ENCODE measurements around the gene MAST2. TPM values are rescaled to one million over a fixed set of nuclear protein-coding genes. Genes with fewer than 3 reads are reported as not detected.

Gene MAST2
- total and polyA plus RNA-seq, 4 donors: 12.4 to 68.5 (median 49.7) TPM

GRCh38 chr1:46057781-46058180 lies 254.4 kb downstream of the MAST2 start:
- H3K4me3 ChIP-seq (ENCODE audit: low read length in 2 of 2): no peak overlapping the region
- no peak overlapping the region for H3K27ac ChIP-seq (ENCODE audit: low read depth in 1 of 2, low read length in 2 of 2)
- intact Hi-C loops (cut with DNase I): no loop called here
- 97 to 100% methylated on average over 3 of the region's 3 CpGs for whole genome bisulfite sequencing, 2 donors
- H3K27me3 ChIP-seq (ENCODE audit: control insufficient read depth in 1 of 2, insufficient read depth in 2 of 2, low read length in 1 of 2): no peaks in the 10 kb centered on the region
- H3K36me3 ChIP-seq (ENCODE audit: control insufficient read depth in 1 of 2, insufficient read depth in 2 of 2, low read length in 1 of 2): no peaks in the 10 kb centered on the region
- no peak for ATAC-seq (ENCODE audit: low FRiP score)
- no peak for DNase-seq
- no peaks in the 10 kb centered on the region for H3K9me3 ChIP-seq (ENCODE audit: control insufficient read depth, low read length)
- no peaks in the 10 kb centered on the region for H3K4me1 ChIP-seq (ENCODE audit: control insufficient read depth in 1 of 2, insufficient read depth in 2 of 2, low read length in 2 of 2)

- Histone ChIP-seq H3K4me3 (ENCODE audit: low read length in 2 of 2) (no peak overlapping the region), H3K9me3 (ENCODE audit: control insufficient read depth, low read length) (no peaks in the 10 kb centered on the region), H3K36me3 (ENCODE audit: control insufficient read depth in 1 of 2, insufficient read depth in 2 of 2, low read length in 1 of 2) (no peaks in the 10 kb centered on the region), H3K27me3 (ENCODE audit: control insufficient read depth in 1 of 2, insufficient read depth in 2 of 2, low read length in 1 of 2) (no peaks in the 10 kb centered on the region), H3K4me1 (ENCODE audit: control insufficient read depth in 1 of 2, insufficient read depth in 2 of 2, low read length in 2 of 2) (no peaks in the 10 kb centered on the region), H3K27ac (ENCODE audit: low read depth in 1 of 2, low read length in 2 of 2) (no peak overlapping the region)
- DNase-seq (no peak), ATAC-seq (ENCODE audit: low FRiP score) (no peak)
- intact Hi-C loops (cut with DNase I): no loop called here
- WGBS, 2 donors: 95 to 97% methylated on average over 5 of the region's 5 CpGs
Measured at GRCh38 chr1:46058936-46059335, 255.5 kb downstream of the MAST2 start.

- Histone ChIP-seq H3K9me3 (ENCODE audit: control insufficient read depth, low read length) (no peaks in the 10 kb centered on the region), H3K4me1 (ENCODE audit: control insufficient read depth in 1 of 2, insufficient read depth in 2 of 2, low read length in 2 of 2) (no peaks in the 10 kb centered on the region), H3K36me3 (ENCODE audit: control insufficient read depth in 1 of 2, insufficient read depth in 2 of 2, low read length in 1 of 2) (no peaks in the 10 kb centered on the region), H3K27ac (ENCODE audit: low read depth in 1 of 2, low read length in 2 of 2) (no peak overlapping the region), H3K4me3 (ENCODE audit: low read length in 2 of 2) (no peak overlapping the region), H3K27me3 (ENCODE audit: control insufficient read depth in 1 of 2, insufficient read depth in 2 of 2, low read length in 1 of 2) (no peaks in the 10 kb centered on the region)
- WGBS, 2 donors: 64 to 80% methylated on average over 3 of the region's 3 CpGs
- intact Hi-C loops (cut with DNase I): no loop called here
- ATAC-seq (ENCODE audit: low FRiP score) (no peak), DNase-seq (no peak)
Measured at GRCh38 chr1:46061146-46061545, 257.7 kb downstream of the MAST2 start.

GRCh38 chr1:46062651-46063319 lies 259.4 kb downstream of the MAST2 start:
- H3K27ac ChIP-seq (ENCODE audit: low read depth in 1 of 2, low read length in 2 of 2): no peak overlapping the region
- no peak overlapping the region for H3K4me3 ChIP-seq (ENCODE audit: low read length in 2 of 2)
- H3K36me3 ChIP-seq (ENCODE audit: control insufficient read depth in 1 of 2, insufficient read depth in 2 of 2, low read length in 1 of 2): no peaks in the 10 kb centered on the region
- H3K4me1 ChIP-seq (ENCODE audit: control insufficient read depth in 1 of 2, insufficient read depth in 2 of 2, low read length in 2 of 2): no peaks in the 10 kb centered on the region
- WGBS, 2 donors: 88 to 91% methylated on average over 4 of the region's 4 CpGs
- DNase-seq: no peak
- intact Hi-C loops (cut with DNase I): no loop called here
- no peak for ATAC-seq (ENCODE audit: low FRiP score)
- H3K9me3 ChIP-seq (ENCODE audit: control insufficient read depth, low read length): no peaks in the 10 kb centered on the region
- H3K27me3 ChIP-seq (ENCODE audit: control insufficient read depth in 1 of 2, insufficient read depth in 2 of 2, low read length in 1 of 2): no peaks in the 10 kb centered on the region

- no peak for DNase-seq
- no peak for ATAC-seq (ENCODE audit: low FRiP score)
- no peaks in the 10 kb centered on the region for H3K36me3 ChIP-seq (ENCODE audit: control insufficient read depth in 1 of 2, insufficient read depth in 2 of 2, low read length in 1 of 2)
- intact Hi-C loops (cut with DNase I): no loop called here
- no peak overlapping the region for H3K4me3 ChIP-seq (ENCODE audit: low read length in 2 of 2)
- H3K27ac ChIP-seq (ENCODE audit: low read depth in 1 of 2, low read length in 2 of 2): no peak overlapping the region
- H3K9me3 ChIP-seq (ENCODE audit: control insufficient read depth, low read length): no peaks in the 10 kb centered on the region
- no peaks in the 10 kb centered on the region for H3K27me3 ChIP-seq (ENCODE audit: control insufficient read depth in 1 of 2, insufficient read depth in 2 of 2, low read length in 1 of 2)
- H3K4me1 ChIP-seq (ENCODE audit: control insufficient read depth in 1 of 2, insufficient read depth in 2 of 2, low read length in 2 of 2): no peaks in the 10 kb centered on the region
- WGBS, 2 donors: 88% methylated on average over 1 of the region's 1 CpG
Measured at GRCh38 chr1:46064708-46065107, 261.3 kb downstream of the MAST2 start.

GRCh38 chr1:46065405-46065804 lies 262.0 kb downstream of the MAST2 start:
- ATAC-seq (ENCODE audit: low FRiP score) (no peak), DNase-seq (no peak)
- Histone ChIP-seq H3K9me3 (ENCODE audit: control insufficient read depth, low read length) (no peaks in the 10 kb centered on the region), H3K27me3 (ENCODE audit: control insufficient read depth in 1 of 2, insufficient read depth in 2 of 2, low read length in 1 of 2) (no peaks in the 10 kb centered on the region), H3K4me1 (ENCODE audit: control insufficient read depth in 1 of 2, insufficient read depth in 2 of 2, low read length in 2 of 2) (no peaks in the 10 kb centered on the region), H3K36me3 (ENCODE audit: control insufficient read depth in 1 of 2, insufficient read depth in 2 of 2, low read length in 1 of 2) (no peaks in the 10 kb centered on the region), H3K4me3 (ENCODE audit: low read length in 2 of 2) (no peak overlapping the region), H3K27ac (ENCODE audit: low read depth in 1 of 2, low read length in 2 of 2) (no peak overlapping the region)
- intact Hi-C loops (cut with DNase I): no loop called here

- H3K9me3 ChIP-seq (ENCODE audit: control insufficient read depth, low read length): no peaks in the 10 kb centered on the region
- no peaks in the 10 kb centered on the region for H3K27me3 ChIP-seq (ENCODE audit: control insufficient read depth in 1 of 2, insufficient read depth in 2 of 2, low read length in 1 of 2)
- H3K4me1 ChIP-seq (ENCODE audit: control insufficient read depth in 1 of 2, insufficient read depth in 2 of 2, low read length in 2 of 2): no peaks in the 10 kb centered on the region
- H3K36me3 ChIP-seq (ENCODE audit: control insufficient read depth in 1 of 2, insufficient read depth in 2 of 2, low read length in 1 of 2): no peaks in the 10 kb centered on the region
- DNase-seq: no peak
- no peak for ATAC-seq (ENCODE audit: low FRiP score)
- intact Hi-C loops (cut with DNase I): no loop called here
- no peak overlapping the region for H3K4me3 ChIP-seq (ENCODE audit: low read length in 2 of 2)
- WGBS, 2 donors: 94 to 95% methylated on average over 1 of the region's 1 CpG
- H3K27ac ChIP-seq (ENCODE audit: low read depth in 1 of 2, low read length in 2 of 2): no peak overlapping the region
Measured at GRCh38 chr1:46067652-46068051, 264.2 kb downstream of the MAST2 start.

- no peaks in the 10 kb centered on the region for H3K27me3 ChIP-seq (ENCODE audit: control insufficient read depth in 1 of 2, insufficient read depth in 2 of 2, low read length in 1 of 2)
- H3K27ac ChIP-seq (ENCODE audit: low read depth in 1 of 2, low read length in 2 of 2): no peak overlapping the region
- WGBS, 2 donors: 80 to 85% methylated on average over 3 of the region's 3 CpGs
- H3K4me3 ChIP-seq (ENCODE audit: low read length in 2 of 2): no peak overlapping the region
- H3K9me3 ChIP-seq (ENCODE audit: control insufficient read depth, low read length): no peaks in the 10 kb centered on the region
- H3K4me1 ChIP-seq (ENCODE audit: control insufficient read depth in 1 of 2, insufficient read depth in 2 of 2, low read length in 2 of 2): no peaks in the 10 kb centered on the region
- no peak for ATAC-seq (ENCODE audit: low FRiP score)
- DNase-seq: no peak
- intact Hi-C loops (cut with DNase I): no loop called here
- no peaks in the 10 kb centered on the region for H3K36me3 ChIP-seq (ENCODE audit: control insufficient read depth in 1 of 2, insufficient read depth in 2 of 2, low read length in 1 of 2)
Measured at GRCh38 chr1:46068525-46068924, 265.1 kb downstream of the MAST2 start.

GRCh38 chr1:46070164-46070814 lies 266.9 kb downstream of the MAST2 start:
- DNase-seq: no peak
- Histone ChIP-seq H3K4me1 (ENCODE audit: control insufficient read depth in 1 of 2, insufficient read depth in 2 of 2, low read length in 2 of 2) (no peaks in the 10 kb centered on the region), H3K4me3 (ENCODE audit: low read length in 2 of 2) (no peak overlapping the region), H3K36me3 (ENCODE audit: control insufficient read depth in 1 of 2, insufficient read depth in 2 of 2, low read length in 1 of 2) (no peaks in the 10 kb centered on the region), H3K9me3 (ENCODE audit: control insufficient read depth, low read length) (no peaks in the 10 kb centered on the region), H3K27ac (ENCODE audit: low read depth in 1 of 2, low read length in 2 of 2) (no peak overlapping the region), H3K27me3 (ENCODE audit: control insufficient read depth in 1 of 2, insufficient read depth in 2 of 2, low read length in 1 of 2) (no peaks in the 10 kb centered on the region)
- intact Hi-C loops (cut with DNase I): no loop called here
- WGBS, 2 donors: 90 to 91% methylated on average over 6 of the region's 6 CpGs
- ATAC-seq (ENCODE audit: low FRiP score): no peak
